RPMI8226 (cell line): ENCODE results near the gene SCCPDH.
"Not testable (repeated sequence)": the region's sequence is repeated elsewhere in the genome, so short reads cannot be mapped to it uniquely, and the experiment has no call there.

Experiments
- DNase-seq: peaks from one replicate; pipeline ENCODE4 v3.0.0-alpha.2; 2015

The SCCPDH gene

DNA sequence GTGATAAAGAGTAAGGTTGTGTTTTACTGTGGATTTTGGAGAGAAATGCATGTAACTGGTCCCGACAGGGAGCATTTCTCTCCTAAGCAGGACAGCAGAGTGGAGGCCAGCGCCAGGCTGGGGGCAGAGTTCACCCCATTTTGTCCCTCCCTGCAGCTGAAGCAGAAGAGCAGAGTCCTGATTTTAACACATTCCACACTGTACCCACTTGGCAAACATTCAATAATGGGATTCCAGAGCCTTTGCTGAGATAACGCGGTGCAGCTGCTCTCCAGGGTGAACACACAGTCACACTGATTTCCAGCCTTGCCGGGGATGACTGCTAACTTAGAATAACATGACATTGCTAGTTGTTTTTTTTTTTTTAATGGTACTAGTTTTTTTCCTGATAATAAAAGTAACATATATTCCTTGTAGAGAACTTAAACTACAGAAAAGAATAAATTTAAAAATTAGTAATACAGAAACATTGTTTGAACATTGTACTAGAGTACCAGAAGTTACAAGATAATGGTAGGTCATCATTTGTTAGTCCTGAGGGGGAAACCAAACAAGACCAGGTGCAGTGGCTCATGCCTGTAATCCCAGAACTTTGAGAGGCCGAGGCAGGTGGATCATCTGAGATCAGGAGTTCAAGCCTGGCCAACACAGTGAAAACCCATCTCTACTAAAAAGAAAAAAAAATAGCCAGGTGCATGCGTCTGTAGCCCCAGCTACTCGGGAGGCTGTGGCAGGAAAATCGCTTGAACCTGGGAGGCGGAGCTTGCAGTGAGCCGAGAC, 77.2 kb downstream of the SCCPDH start:
- no peak for DNase-seq

DNA sequence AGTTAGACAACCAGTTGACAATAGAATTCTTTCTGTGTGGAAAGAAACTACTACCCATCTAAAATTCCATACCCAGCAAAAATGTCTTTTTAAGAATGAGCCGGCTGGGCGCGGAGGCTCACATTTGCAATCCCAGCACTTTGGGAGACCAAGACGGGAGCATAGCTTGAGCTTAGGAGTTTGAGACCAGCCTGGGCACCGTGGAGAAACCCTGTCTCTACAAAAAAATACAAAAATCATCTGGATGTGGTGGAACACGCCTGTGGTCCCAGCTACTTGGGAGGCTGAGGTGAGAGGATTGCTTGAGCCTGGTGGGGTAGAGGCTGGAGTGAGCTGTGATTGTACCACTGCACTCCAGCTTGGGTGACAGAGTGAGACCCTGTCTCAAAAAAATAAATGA, 79.2 kb downstream of the SCCPDH start:
- no peak for DNase-seq

GRCh38 chr1:246803883-246804282, 79.7 kb downstream of the SCCPDH start:
- DNase-seq: no peak

- DNase-seq: no peak
Measured at GRCh38 chr1:246805135-246805716, 81.0 kb downstream of the SCCPDH start.

GRCh38 chr1:246809473-246809872, 85.3 kb downstream of the SCCPDH start:
- DNase-seq: no peak

DNA sequence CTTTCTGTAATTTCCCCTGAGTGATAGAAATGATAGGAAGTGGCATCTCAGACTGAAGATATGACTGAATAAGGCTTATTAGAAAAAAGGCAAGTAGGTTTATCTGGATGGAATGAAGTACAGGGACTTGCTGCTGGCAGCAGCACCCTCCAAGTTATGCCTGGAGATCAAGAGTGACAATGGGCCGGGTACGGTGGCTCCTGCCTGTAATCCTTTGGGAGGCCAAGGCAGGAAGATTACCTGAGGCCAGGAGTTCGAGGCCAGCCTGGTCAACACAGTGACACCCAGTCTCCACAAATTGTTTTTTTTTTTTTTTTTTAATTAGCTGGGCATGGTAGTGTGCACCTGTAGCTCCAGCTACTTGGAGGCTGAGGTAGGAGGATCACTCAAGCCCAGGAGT, 87.8 kb downstream of the SCCPDH start:
- no peak for DNase-seq

DNA sequence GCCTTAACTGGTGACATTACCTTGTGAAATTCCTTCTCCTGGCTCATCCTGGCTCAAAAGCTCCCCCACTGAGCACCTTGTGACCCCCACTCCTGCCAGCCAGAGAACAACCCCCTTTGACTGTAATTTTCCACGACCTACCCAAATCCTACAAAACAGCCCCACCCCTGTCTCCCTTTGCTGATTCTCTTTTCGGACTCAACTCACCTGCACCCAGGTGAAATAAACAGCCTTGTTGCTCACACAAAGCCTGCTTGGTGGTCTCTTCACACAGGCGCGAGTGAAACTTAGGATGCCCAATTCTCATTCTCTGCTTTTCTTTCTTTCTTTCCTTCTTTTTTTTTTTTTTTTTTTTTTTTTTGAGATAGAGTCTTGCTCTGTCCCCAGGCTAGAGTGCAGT, 89.1 kb downstream of the SCCPDH start:
- not testable (repeated sequence) for DNase-seq

DNA sequence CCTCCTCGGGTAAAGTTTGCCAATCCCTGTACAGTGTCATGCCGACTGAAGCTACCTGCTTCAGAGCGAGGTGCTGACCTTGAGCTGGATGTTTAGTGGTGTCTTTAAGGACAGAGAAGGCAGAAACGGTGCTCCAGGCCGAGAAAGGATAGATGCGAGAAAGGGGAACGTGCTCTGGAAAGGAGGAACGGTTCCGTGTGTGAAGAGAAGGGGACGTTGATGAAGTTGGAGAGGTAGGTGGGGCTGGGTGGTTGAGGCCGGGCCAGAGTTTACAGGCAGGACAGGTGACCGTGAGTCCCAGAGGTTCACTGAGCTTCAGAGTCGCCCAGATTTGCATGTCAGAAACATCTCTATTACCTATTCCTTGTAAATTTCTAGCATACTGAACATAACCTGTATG, 90.7 kb downstream of the SCCPDH start:
- DNase-seq: no peak

DNA sequence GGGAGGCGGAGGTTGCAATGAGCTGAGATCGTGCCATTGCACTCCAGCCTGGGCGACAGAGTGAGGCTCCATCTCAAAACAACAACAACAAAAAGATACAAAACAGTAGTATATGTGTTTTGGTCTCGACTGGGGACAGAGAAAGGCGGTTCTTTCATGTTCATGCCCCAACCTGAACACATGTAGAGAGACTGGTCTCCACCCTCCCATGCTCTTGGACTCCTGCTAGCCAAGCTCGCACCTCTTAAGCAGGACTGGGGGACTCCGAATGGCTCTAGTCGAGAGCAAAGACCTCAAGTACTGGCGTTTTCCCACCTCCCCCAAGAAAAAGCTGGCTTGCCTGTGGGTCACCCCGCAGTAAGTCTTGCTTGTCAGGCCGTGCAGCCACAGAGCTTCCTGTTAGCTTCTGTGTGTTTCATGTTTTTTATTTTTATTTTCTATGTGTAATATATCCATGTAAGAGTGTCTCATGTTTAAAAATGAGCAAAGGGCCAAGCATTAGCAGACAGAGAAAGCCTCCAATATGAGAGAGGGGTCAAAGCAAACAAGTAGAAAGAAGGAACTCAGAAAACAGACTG, 91.6 kb downstream of the SCCPDH start:
- no peak for DNase-seq
